OCI-LY7 (cell line): ENCODE results near the gene DIP2C. TPM values are rescaled to one million over a fixed set of nuclear protein-coding genes. Genes with fewer than 3 reads are reported as not detected.

Experiments
- BruUV-seq: library from RNA; stranded (reverse); fragments of 400-500 nt; replicated peaks from 2 replicates; lab custom pipeline; 2021; lab: Mats Ljungman, UMichigan
- CTCF ChIA-PET: fragments of 300-600 bp; sonication (Branson Sonifier 250); formaldehyde crosslinking; loops from one replicate; lab custom pipeline; 2022; ENCODE audit warnings: antibody characterized with exemption; ENCODE audit not compliant: unreplicated experiment; lab: Charles Lee
- POLR2A ChIA-PET: fragments of 300-600 bp; sonication (Branson Sonifier 250); formaldehyde crosslinking; loops from one replicate; lab custom pipeline; 2022; ENCODE audit warnings: antibody characterized with exemption; lab: Charles Lee
- DNase-seq: peaks from one replicate; pipeline ENCODE4 v3.0.0-alpha.2; 2015; ENCODE audit warnings: low spot score
- H2AFZ ChIP-seq: fragments of 200-600 bp; sonication (generic), shearing (Covaris generic); 2 replicates; pipeline ENCODE4 v1.6.1; 2014; ENCODE audit warnings: mild to moderate bottlenecking, antibody characterized with exemption, low read length, moderate library complexity
- H3K27ac ChIP-seq: fragments of 200-600 bp; sonication (generic); 2 replicates; pipeline ENCODE4 v1.5.1; 2014; ENCODE audit warnings: mixed run types, low read depth, mild to moderate bottlenecking, moderate library complexity, low read length, inconsistent platforms; ENCODE audit not compliant: poor library complexity, severe bottlenecking
- H3K36me3 ChIP-seq: fragments of 200-600 bp; sonication (generic); 2 replicates; pipeline ENCODE4 v1.6.1; 2014; ENCODE audit warnings: mild to moderate bottlenecking, antibody characterized with exemption, low read length, moderate library complexity, mixed read lengths; ENCODE audit not compliant: insufficient read depth
- H3K4me1 ChIP-seq: fragments of 200-600 bp; sonication (generic); 2 replicates; pipeline ENCODE4 v1.5.1; 2014; ENCODE audit warnings: mild to moderate bottlenecking, low read length; ENCODE audit not compliant: insufficient read depth, poor library complexity, severe bottlenecking
- H3K4me2 ChIP-seq: fragments of 200-600 bp; sonication (generic); 2 replicates; pipeline ENCODE4 v1.6.1; 2014; ENCODE audit warnings: mild to moderate bottlenecking, low read length
- H3K4me3 ChIP-seq: fragments of 200-600 bp; sonication (generic); 2 replicates; pipeline ENCODE4 v1.5.1; 2014; ENCODE audit warnings: mild to moderate bottlenecking, low read depth, low read length; ENCODE audit not compliant: poor library complexity, severe bottlenecking
- H3K79me2 ChIP-seq: fragments of 200-600 bp; sonication (generic); 2 replicates; pipeline ENCODE4 v1.6.1; 2016; ENCODE audit warnings: low read depth, mild to moderate bottlenecking, low read length, moderate library complexity, mixed read lengths; ENCODE audit not compliant: insufficient read depth
- H3K9me2 ChIP-seq: fragments of 200-600 bp; sonication (generic); 2 replicates; pipeline ENCODE4 v1.6.1; 2016; ENCODE audit warnings: mild to moderate bottlenecking, low read length, mixed read lengths; ENCODE audit not compliant: insufficient read depth
- H3K9me3 ChIP-seq: fragments of 200-600 bp; sonication (generic); 2 replicates; pipeline ENCODE4 v1.6.1; 2014; ENCODE audit warnings: mild to moderate bottlenecking, mixed run types, low read length, mixed read lengths
- H4K20me1 ChIP-seq: fragments of 200-600 bp; sonication (generic); 2 replicates; pipeline ENCODE4 v1.6.1; 2014; ENCODE audit warnings: mild to moderate bottlenecking, antibody characterized with exemption, low read length, moderate library complexity, mixed read lengths; ENCODE audit not compliant: insufficient read depth
- EZH2phosphoT487 ChIP-seq: fragments of 200-600 bp; sonication (generic); IDR thresholded peaks from 2 replicates; pipeline ENCODE4 v1.6.1; 2018; ENCODE audit warnings: low read depth, borderline replicate concordance, mild to moderate bottlenecking, mixed run types, antibody characterized with exemption, low read length, moderate library complexity, mixed read lengths
- intact Hi-C: fragments of 100-400 bp; cut with micrococcal nuclease; formaldehyde crosslinking; loops from one replicate; pipeline ENCODE4 v1.10.0; 2022; ENCODE audit not compliant: unreplicated experiment
- total RNA-seq, 2 experiments: library from RNA; depleted of rRNA in 1 of 2; stranded (reverse); fragments of >200 nt in 1 of 2; shearing (Covaris generic) in 1 of 2; gene quantifications; 2 replicates each; pipeline ENCODE4 v1.2.3, GENCODE V29; 2014 to 2022
- TF ChIP-seq, protein P1 (sequence below): fragments of 200-600 bp; sonication (generic); conservative IDR thresholded peaks from 2 replicates; pipeline ENCODE4 v1.5.1; 2014; ENCODE audit warnings: mild to moderate bottlenecking, antibody characterized with exemption, low read length, moderate library complexity, mixed read lengths

DIP2C gene
- total RNA-seq, 2 experiments from 2014 or later = 10.9 to 29.5 TPM

DNA sequence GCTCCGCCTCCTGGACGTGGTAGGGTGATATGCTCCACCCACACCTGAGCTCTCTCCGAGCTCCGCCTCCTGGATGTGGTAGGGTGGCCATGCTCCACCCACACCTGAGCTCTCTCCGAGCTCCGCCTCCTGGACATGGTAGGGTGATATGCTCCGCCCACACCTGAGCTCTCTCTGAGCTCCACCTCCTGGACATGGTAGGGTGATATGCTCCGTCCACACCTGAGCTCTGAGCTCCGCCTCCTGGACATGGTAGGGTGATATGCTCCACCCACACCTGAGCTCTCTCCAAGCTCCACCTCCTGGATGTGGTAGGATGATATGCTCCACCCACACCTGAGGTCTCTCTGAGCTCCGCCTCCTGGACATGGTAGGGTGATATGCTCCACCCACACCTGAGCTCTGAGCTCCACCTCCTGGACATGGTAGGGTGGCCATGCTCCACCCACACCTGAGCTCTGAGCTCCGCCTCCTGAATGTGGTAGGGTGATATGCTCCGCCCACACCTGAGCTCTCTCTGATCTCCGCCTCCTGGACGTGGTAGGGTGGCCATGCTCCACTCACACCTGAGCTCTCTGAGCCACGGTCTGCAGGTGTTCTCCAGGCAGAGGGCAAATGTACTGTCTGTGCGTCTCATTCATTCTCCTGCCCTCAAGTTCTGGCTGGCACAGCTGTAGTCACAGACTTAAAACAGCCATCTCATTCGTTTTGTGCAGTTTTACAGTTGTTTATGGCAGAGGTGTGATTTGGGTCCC is 252.4 kb downstream of the DIP2C start:
- TF ChIP-seq, protein P1, sequence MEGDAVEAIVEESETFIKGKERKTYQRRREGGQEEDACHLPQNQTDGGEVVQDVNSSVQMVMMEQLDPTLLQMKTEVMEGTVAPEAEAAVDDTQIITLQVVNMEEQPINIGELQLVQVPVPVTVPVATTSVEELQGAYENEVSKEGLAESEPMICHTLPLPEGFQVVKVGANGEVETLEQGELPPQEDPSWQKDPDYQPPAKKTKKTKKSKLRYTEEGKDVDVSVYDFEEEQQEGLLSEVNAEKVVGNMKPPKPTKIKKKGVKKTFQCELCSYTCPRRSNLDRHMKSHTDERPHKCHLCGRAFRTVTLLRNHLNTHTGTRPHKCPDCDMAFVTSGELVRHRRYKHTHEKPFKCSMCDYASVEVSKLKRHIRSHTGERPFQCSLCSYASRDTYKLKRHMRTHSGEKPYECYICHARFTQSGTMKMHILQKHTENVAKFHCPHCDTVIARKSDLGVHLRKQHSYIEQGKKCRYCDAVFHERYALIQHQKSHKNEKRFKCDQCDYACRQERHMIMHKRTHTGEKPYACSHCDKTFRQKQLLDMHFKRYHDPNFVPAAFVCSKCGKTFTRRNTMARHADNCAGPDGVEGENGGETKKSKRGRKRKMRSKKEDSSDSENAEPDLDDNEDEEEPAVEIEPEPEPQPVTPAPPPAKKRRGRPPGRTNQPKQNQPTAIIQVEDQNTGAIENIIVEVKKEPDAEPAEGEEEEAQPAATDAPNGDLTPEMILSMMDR = no peak
- TF ChIP-seq EZH2phosphoT487 = no peak
- Histone ChIP-seq H3K4me3 (no peak overlapping the region), H2AFZ (no peak overlapping the region), H3K9me2 (no peaks in the 10 kb centered on the region), H4K20me1 (no peaks in the 10 kb centered on the region), H3K9me3 (no peaks in the 10 kb centered on the region), H3K79me2 (no peaks in the 10 kb centered on the region), H3K4me1 (no peaks in the 10 kb centered on the region), H3K27ac (no peak overlapping the region), H3K36me3 (peaks cover 71% of the 10 kb centered on the region), H3K4me2 (no peak overlapping the region)
- CTCF ChIA-PET = no interaction called here
- no TSS peak for BruUV-seq
- intact Hi-C loops = no loop called here
- POLR2A ChIA-PET = interaction anchor here (0.7 to 0.8 kb wide), 3 partner anchors 109 to 331 kb away, joined by 3 to 4 read pairs (median 3); no protein-coding TSS in a partner anchor
- DNase-seq = no peak

DNA sequence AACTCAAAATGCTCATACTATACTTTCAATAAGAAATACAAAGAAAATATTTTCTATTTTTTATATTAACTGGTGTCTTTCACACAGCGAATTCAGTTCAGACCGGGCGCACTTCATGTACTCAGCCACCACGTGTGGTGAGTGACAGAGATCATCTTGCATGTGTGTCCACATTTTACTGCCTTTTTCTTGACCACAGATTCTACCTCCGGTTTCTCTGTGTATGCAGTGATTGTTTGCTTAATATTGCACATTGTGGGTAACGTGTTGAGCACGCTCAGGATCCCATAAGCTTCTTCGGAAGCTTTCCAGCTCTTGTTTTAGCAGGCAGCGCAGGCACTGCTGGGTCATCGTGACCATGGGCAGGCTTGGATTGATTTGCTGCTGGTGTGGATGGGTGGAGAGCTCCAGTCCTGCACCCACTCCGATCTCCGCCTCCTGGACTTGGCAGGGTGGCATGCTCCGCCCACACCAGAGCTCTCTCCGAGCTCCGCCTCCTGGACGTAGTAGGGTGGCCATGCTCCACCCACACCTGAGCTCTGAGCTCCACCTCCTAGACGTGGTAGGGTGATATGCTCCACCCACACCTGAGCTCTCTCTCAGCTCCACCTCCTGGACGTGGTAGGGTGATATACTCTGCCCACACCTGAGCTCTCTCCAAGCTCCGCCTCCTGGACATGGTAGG is 253.3 kb downstream of the DIP2C start:
- H3K9me2 ChIP-seq = no peaks in the 10 kb centered on the region
- DNase-seq = no peak
- ChIA-PET POLR2A (interaction anchor here (0.6 to 0.8 kb wide), 4 partner anchors 43 to 330 kb away, joined by 3 to 4 read pairs (median 3); no protein-coding TSS in a partner anchor), CTCF (no interaction called here)
- H3K36me3 ChIP-seq = peaks cover 72% of the 10 kb centered on the region
- no peak overlapping the region for H2AFZ ChIP-seq
- H3K9me3 ChIP-seq = no peaks in the 10 kb centered on the region
- no peaks in the 10 kb centered on the region for H4K20me1 ChIP-seq
- no TSS peak for BruUV-seq
- no peaks in the 10 kb centered on the region for H3K79me2 ChIP-seq
- no peak overlapping the region for H3K4me3 ChIP-seq
- TF ChIP-seq, protein P1 = no peak
- no peak for TF ChIP-seq EZH2phosphoT487
- no peaks in the 10 kb centered on the region for H3K4me1 ChIP-seq
- H3K27ac ChIP-seq = no peak overlapping the region
- intact Hi-C loops = no loop called here
- H3K4me2 ChIP-seq = no peak overlapping the region
